ENCODE measurements around the gene MYBPC1.

GRCh38 chr12:101596172-101596571, 1.4 kb downstream of the MYBPC1 start:
- TF ChIP-seq CTCF (IDR thresholded peaks at IDR 0.05) (no peak), ZFX (IDR thresholded peaks at IDR 0.05; ENCODE audit: borderline replicate concordance) (no peak)
